NCI-H2171 treated with DMSO at 0.1 percent for 48 hours (cell line): ENCODE measurements around the gene WDR12.
"Not testable (repeated sequence)": the region's sequence is repeated elsewhere in the genome, so short reads cannot be mapped to it uniquely, and the experiment has no call there.

ENCODE experiments used
- DNase-seq: peaks from one replicate; lab custom pipeline; 2025; lab: John Stamatoyannopoulos, UW

The WDR12 gene

DNA sequence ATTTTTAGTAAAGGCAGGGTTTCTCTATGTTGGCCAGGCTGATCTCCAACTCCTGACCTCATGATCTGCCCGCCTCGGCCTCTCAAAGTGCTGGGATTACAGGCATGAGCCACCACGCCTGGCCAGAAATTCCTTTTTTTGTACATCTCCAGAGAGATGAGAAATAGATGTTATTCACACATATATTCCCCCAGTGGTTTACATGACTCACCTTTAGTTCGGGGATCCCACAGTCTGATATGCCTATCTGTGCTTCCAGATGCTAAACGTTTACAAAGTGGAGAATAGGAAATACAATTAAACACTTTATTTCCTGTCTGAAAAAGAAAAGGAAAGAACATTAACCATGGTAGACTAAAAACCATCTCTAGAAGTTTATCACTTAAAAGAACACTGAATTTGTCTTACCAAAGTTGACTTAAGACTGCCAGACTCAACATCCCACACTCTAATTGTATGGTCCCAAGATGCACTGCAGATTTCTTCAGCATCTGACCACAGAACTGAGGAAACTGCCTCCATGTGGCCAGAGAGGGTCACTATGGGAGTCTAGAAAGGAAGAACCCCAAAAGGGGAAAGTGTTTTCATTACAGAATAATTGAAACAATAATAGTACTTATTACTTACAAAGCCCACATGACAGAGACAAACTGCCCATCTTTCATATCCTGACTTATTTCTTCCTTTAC, 27.3 kb downstream of the WDR12 start:
- no peak for DNase-seq

DNA sequence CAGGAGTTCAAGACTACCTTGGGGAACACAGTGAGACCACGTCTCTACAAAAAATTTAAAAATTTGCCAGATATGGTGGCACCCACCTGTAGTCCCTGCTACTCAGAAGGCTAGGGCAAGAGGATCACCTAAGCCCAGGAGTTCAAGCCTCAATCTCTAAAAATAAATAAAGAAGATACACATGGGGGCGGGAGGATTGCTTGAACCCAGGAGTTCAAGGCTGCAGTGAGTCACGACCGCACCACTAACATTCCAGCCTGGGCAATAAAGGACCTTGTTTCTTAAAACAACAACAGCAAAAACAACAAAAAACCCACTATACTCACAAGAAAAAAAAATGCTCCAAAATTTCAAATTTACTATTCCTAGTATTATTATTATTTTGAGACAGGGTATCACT, 29.9 kb downstream of the WDR12 start:
- DNase-seq: no peak

- no peak for DNase-seq
Measured at GRCh38 chr2:202877699-202878098, 33.8 kb downstream of the WDR12 start.

GRCh38 chr2:202871300-202872141, 40.0 kb downstream of the WDR12 start, which contains the start of gene ICA1L:
Gene ICA1L, minus strand, starts transcription at chr2:202871766. Its CDS starts 42,757 bp downstream, at chr2:202829009.
- peak; percentile 44 for DNase-seq

DNA sequence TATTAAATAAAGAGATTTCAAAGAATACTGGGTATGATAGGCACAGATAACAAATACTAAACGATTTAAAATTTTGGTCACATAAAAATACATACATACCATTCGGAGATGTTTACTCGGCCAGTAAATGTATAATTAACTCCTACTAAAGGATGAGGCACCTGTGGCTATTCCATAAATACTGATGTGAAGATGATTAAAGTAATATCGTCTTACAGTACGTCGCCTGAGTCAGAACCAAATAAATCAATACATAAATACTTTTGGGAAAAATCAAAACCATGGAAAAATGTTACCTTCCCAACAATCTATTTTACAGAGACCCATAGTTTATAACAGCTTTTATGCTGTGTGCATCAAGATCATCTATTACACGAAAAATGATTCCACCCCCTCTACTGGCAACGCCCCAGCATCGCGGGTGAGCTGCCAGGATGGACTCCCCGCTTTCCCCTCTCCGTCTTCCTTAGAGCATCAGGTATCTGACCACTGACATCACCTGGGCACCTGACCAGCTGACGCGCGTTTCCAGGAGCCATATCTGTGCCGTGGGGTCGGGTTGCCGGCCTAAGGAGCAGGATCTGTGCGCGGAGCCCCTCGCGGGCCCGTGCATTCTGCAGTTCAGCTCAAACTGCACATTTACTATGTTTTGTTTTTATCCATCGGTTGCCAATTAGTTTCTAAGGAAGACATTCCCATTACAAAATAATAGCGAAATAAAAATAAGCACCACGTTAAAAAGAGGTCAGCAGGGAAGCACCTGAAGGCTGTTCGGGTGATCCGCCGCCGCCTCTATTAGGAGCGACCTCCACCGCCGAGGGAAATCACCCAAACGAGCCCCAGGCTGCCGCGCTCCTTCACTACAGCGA, 40.8 kb downstream of the WDR12 start:
- DNase-seq: peak; percentile 85

- no peak for DNase-seq
Measured at GRCh38 chr2:202861987-202862386, 49.5 kb downstream of the WDR12 start.

GRCh38 chr2:202858601-202859000, 52.9 kb downstream of the WDR12 start:
- no peak for DNase-seq

DNA sequence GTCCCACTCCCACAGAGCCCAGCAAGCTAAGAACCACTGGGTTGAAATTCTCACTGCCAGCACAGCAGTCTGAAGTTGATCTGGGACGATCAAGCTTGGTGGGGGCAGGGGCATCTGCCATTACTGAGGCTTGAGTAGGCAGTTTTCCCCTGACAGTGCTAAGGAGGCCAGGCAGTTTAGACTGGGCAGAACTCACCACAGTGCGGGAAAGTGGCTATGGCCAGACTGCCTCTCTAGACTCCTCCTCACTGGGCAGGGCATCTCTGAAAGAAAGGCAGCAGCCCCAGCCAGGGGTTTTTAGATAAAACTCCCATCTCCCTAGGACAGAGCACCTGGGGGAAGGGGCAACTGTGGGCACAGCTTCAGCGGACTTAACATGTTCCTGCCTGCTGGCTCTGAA, 62.1 kb downstream of the WDR12 start:
- not testable (repeated sequence) for DNase-seq

- no peak for DNase-seq
Measured at GRCh38 chr2:202848813-202849212, 62.7 kb downstream of the WDR12 start.

DNA sequence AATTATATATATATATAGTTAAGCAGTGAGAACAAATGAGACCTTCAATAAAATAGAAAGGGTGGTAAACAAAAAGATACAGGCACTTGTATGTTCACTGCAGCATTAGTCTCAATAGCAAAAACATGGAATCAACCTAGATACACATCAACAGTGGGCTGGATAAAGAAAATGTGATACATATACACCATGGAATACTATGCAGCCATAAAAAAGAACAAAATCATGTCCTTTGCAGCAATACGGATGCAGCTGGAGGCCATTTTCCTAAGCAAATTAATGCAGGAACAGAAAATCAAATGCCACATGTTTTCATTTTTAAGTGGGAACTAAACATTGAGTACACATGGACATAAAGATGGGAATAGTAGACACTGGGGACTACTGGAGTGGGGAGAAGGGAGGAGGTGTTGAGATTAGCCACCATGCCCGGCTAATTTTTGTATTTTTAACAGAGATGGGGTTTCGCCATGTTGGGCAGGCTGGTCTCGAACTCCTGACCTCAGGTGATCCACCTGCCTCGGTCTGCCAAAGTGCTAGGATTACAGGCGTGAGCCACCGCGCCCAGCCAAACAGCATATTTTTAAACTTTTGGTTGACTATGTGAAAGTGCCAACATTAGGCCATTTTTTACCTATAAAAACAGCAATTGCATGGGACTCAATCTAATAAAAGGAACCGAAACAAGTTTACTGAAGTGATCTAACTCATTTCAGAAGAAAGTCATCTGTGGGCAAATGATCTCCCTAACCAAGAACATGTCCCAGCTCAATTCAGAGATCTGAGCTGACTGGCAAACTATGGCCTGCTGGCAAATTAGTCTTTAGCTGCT, 63.6 kb downstream of the WDR12 start:
- DNase-seq: no peak

DNA sequence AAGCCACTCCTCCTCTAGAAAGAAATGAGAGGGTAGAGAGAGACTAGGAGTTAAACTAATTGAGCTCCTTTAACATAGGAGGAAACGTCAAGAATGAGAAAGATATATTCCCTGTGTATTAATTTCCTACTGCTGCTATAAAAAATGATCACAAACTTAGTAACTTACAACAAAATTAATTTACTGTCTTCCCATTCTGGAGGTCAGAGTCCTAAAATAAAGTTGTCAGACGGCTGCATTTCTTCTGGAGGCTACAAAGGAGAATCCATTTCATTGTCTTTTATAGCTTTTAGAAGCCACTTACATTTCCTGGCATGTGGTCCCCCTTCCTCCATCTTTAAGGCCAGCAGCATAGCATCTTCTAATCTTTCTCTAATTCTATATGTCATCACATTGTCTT, 66.8 kb downstream of the WDR12 start:
- no peak for DNase-seq

DNA sequence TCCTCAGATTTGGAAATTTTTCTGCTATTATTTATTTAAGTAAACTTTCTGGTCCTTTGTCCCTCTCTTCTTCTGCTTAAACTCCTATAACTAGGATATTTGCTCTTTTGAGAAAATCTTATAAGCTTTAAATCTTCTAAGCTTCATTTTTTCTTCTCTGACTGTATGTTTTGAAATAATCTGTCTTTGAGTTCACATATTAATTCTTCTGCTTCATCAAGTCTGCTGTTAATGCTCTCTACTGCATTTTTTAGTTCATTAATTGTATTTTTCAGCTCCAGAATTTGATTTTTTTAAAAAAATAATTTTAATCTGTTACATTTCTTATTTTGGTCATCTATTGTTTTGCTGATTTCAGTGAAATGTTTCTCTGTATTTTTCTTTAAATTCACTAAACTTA, 68.8 kb downstream of the WDR12 start:
- DNase-seq: no peak

GRCh38 chr2:202841090-202841867, 70.2 kb downstream of the WDR12 start:
- DNase-seq: no peak

DNA sequence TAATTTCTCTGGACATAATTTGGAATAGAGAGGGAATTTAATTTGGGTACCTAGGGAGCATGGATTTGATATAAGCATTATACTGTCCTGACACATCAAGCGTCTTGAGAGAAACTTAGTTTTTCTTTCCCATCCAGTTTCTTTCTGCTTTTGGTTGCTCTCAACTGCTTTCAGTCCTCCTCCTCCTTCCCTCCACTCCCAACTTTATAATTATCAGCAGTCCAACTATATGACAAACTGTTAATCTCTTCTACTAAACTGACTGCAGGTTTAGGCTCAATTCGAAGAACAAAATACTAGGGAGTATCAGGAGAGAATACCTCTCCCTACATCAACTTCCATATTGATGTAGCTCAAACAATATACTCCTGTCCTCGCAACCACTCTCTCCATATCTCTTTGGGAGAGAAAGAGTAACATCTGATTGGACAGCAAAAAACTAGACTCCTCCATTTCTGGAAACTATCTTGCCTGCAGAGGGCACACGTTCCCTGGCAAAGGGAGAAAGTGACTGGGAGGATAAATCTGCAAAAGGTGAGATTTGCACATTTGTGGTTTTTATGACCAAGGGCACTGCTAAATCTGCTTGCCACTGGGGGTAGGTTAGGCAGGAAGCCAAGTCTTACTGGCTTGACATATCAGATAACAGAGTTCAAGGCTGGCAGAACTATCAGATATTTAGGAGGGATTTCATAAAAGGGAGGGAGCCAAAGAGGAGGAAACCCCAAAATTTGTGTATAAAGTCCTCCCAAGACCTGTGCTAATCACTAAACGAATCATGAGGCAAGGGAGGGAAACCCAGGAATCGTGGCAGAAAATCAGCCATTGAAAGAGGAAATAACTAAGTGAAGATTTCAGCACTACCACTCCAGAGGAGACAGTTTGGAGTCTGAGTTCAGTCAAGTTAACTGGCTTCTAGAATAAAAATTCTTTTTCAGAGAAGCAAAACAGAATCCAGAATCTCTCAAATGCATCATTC, 79.9 kb downstream of the WDR12 start:
- peak; percentile 81 for DNase-seq

- DNase-seq: no peak
Measured at GRCh38 chr2:202824901-202825300, 86.6 kb downstream of the WDR12 start.
